DMS79 (cell line): ENCODE results near the gene CDH23.

Source experiments
- DNase-seq: peaks from one replicate; lab custom pipeline; 2025; lab: John Stamatoyannopoulos, UW

CDH23 gene

DNA sequence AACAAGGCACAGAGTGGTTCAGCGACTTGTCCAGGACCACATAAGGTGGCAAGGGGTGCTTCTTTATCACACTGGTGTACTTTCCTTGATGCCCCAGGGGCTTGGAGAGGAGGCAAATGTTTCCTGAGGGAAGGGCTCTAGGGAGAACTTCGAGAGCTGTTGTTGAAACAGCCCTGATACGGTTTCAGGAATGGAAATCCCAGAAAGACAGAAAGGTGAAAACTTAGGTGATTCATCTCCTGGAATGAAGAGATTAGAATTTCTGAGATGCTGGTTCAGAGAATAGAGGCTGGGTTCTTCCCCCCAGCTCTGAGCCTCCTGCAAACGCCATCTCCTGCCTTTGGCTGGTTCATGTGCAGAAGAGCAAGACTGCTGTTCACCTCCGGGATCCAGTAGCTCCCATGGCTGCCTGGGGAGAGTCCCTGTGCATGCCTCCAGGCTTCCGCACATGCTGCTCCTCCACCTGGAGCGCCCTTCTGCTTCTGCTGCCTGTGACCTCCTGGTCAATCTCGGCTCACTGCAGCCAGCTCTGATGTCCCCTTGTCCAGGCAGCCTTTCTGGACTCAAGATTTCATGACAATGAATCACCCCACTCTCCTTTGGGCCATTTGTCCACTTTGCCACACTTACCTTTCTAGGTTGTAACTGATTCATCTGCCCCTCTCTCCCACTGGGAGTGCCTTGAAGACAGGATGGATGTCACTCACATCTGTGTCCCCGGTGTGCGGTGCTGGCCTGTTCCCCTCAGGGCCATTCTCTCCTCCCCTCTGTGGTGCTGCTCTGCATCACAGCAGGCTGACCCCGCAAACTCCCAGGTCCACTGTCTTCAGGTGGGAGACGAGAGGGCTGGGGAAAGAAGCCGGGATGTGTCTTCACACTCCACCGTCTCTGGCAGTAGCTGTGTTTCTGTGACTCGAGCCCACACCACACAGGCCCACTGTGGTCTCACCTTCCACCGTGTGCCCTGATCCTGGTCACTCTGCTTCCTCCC, 3.6 kb upstream of the CDH23 start:
- DNase-seq: no peak

DNA sequence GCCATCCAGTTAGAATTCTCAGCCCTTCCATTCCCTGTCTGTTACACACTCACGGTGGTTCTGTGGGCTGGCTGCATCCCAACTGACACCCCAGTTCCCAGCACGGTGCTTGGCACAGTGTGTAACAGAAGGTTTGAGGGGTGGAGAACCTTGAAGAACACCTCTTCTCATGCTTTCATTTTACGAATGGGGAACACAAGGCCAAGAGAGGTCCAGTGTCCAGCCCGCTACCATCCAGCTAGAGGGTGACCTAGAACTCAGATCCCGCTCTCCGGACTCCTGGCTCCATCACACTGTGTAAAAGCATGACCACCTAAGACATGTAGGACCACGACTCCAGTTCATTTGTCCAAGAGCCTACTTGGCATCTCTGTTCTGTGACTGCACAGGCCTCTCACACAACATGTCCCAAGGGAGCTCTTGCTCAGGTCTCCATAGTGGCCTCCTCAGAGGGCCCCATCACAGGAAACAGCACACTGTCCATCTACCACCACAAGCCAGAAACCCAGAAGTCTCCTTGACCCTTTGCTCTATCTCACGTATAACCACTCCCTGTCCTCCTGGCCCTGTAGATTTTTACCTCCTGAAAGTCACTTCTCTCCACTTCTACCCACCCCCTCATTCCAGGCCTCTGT, 2.8 kb upstream of the CDH23 start:
- DNase-seq: no peak

DNA sequence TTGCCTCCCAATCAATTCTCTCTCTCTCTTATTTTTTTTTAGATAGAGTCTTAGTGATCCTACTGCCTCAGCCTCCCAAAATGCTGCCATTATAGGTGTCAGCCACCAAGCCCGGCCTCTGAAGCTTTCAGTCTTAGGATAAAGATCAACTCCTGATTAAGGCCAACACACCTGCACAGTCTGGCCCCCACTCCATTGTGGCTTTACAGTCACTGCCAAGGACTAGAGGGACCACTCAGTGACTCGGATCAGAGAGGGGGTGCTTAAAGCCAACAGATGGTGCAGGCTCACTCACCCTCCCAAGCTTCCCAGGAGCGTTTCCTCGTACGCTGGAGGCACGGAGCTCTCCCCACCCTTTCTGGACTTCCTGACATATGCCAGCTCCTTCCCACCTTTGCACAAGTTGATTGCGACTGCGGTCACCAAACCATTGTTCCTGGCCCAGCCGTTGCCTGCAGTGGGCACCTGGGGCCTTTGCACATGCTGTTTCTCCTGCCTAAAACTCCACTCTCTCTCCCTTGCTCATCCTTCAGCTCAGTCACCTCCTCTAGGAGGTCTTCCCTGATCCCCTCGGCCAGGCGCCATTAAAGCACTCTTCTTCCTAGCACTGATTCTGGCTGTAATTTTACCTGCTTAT, 1.7 kb upstream of the CDH23 start:
- no peak for DNase-seq

DNA sequence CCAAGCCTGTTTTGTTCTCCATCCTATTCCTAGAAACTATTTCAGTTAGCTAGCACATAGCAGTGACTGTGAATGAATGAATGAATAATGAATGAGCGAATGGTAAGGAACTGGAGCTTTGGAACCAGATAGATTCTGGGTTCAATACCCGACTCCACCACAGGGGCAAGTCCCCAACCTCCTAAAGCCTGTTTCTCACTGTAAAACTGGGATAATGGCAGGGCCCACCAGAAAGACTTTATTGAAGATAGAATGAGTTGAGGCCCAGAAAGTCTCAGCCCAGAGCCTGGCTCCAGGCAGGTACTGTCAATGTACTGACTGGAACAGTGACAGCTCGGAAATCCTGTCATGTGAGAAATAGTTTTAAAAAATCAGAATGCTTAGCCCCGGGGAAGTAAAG, 1.1 kb upstream of the CDH23 start:
- no peak for DNase-seq

DNA sequence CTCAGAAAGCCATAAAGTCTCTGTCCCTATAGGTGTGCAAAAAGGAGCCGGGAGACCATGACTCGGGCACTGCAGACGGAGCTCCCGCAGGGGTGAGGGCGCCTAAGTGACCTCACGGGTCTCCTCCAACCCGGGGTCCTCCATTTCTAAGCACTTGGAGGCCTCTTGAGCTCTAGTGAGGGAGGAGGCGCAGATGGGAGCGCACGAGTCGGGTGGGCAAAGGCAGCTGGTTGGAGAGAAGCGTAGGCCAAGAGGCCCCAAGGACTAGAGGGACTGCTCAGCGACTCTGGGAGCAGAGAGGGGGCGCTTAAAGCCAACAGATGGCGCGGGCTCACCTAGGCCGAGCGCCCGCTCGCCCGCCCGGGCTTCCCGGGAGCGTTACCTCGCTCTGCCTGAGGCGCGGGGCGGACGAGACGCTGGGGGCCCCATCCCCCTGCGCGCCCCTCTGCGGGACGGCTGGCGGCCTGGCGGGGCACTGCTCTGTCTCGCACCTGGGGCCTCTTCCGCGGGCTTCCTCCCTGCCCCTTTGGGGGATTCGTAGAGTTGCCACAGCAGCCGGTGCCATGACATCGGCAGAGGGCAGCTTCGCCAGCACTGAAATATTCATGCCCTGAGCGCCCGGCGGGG, 523 bp upstream of the CDH23 start:
- DNase-seq: peak; percentile 58

DNA sequence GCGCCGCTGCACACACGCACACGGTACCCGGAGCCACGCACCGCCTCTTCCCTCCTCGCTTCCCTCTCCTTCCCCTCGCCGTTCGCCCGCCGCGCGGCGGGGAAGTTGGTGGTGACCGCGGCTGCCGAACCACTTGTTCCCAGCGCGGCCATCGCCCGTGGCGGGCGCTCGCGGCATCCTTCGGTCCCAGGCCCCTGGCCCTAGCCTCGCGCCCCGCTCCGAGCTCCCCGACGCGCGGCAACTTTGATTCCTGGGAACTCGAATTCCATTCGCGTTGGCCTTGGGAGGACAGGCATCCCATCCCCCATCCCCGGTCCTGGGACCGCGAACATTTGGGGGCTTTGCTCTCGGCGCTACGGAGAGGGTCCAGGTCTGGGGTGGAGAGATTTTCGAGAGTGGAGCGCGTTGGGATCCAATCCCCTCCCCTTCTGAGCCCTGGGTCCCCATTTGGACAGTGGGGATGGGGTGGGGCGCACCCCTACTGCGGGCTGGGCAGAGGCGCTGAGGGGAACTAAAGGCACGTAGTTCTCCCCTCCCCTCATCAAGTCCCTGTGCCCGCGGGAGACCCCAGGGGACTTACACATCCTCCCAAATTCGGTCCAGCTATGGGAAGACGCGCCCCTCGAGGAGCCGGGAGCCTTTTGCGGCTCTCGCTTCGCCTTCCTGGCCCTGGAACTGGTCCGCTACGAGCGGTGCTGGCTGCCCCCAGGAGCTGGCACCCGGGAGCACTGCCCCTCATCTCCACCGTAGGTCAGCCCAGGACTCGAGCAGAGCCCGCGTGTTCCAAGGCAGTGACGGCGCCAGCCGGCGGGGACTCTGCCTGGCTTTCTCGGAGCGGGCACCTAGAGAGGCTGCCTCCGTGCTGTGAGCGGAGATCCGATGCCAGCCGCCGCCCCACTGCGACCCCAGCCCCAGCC, 834 bp downstream of the CDH23 start:
- DNase-seq: no peak

DNA sequence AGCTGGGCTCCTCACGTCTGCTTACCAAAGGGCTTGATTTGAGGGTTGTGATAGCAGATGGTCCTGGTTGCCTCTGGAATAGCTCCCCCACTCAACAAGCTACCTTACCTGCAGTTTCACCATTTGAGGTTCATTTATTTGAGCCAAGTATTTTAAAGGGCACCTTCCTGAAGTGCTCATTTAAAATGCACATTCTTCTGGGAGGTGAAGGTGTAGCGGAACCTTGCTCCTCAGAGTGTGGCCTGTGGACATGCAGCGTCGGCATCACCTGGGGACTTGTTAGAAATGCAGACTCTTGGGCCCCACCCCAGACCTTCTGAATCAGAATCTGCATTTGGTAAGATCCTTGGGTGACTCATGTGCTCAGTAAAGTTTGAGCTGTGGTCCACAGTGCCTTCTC, 2.3 kb downstream of the CDH23 start:
- DNase-seq: no peak

DNA sequence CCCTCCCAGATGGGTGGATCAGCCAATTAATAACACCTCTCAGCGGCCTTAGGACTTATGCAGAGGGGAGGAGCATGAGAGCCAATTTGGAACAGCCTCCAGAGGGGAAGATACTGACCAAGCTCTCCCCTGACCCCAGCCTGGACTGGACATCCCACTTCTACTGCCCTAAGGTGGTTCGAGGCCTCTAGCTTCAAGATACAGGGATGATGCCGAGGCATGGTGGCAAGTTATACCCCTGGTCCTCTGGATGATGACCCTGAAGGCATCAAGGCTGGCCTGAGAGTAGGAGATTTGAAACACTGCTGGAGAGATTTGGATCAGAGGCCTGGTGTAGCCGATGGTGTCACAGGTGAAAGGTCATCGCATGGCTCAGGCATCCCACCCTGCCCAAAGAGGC, 3.2 kb downstream of the CDH23 start:
- no peak for DNase-seq

DNA sequence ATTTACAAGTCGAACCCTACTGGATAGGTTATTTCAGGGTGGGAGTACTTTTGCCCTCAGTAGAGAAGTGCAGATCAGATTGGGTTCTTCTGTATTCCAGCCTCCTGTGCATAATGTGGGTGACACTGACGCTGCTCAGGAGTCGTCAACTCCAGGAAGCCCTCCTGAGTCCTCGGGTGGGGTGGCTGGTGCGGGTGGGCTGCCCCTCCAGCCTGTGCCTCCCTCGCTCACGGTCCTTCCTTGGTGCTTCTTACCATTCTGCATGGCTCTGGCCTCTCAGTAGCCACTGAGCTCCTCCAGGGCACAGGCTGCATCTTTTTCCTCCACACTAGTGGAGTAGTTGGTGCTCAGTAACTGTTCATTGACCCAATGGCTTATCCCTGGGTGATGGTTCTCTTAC, 4.3 kb downstream of the CDH23 start:
- DNase-seq: no peak

DNA sequence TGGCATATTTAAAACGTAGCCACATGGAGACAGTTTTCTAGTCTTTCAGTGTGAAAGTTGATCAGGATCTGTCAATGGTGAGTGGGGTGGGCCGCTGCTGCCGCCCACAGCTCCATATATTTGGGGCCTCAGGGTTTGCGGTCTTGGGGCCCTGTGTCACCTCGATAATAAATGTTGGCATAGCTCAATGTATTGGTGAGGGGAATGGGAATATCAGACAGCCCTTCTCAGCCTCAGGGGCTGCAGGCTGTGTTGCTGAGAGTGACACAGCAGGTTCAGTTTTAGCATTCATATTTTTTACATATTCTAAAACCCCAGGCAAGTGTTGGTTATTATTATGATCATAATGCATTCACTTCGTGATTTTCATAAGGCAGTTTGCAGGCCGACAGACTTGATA, 5.3 kb downstream of the CDH23 start:
- no peak for DNase-seq

DNA sequence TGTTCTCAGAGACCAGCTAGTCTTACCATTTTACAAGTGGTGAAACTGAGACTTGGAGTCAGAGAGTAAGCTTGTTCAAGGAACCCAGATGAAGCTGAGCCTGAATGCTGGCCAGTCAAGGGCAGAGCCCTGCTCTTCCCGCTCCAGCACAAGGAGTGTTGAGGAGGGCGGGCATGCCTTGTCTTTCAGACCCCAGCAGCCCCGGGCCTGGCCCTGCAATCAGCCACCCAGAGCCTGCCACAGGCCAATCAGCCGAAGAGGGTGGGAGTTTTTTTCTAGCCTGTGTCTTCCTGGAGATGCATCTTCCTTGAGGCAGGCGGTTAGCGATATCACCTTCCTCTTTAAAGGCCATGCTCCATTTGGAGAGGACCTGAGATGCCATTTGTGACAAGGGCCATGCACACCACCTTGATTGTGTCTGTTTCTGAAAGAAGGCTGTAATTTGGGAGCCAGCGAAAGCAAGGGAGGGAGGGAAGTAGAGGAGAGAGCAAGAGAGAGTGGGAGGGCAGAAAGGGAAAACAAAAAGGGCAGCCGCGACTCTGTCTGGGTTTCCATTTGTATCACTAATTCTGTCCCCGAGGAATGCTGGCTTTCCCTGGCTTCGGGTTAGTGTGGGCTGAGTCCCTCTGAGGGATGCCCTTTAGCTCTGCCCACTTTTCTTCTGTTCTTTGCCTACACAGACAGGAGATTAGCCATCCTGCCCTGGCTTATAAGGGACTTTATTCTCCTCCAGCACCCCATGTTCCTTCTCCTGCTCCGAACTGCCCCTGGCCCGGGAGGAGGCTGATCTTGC, 8.0 kb downstream of the CDH23 start:
- no peak for DNase-seq

DNA sequence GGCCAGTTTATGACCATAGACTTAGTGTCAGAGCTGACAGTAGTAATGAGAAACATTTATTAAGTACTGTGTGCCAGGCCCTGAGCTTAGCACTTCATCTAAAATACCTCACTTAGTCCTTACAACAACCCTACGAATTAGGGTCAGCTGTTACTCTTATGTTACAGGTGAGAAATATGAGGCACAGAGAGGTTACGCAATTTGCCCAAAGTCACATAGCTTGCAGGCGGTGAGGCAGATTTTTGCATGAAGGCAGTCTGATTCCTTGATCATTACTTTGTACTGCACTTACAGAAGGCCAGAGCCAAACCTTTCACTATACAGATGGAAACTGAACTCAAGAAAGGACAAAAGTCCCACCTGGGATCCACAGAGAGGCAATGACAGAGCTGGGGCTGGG, 10.2 kb downstream of the CDH23 start:
- no peak for DNase-seq

DNA sequence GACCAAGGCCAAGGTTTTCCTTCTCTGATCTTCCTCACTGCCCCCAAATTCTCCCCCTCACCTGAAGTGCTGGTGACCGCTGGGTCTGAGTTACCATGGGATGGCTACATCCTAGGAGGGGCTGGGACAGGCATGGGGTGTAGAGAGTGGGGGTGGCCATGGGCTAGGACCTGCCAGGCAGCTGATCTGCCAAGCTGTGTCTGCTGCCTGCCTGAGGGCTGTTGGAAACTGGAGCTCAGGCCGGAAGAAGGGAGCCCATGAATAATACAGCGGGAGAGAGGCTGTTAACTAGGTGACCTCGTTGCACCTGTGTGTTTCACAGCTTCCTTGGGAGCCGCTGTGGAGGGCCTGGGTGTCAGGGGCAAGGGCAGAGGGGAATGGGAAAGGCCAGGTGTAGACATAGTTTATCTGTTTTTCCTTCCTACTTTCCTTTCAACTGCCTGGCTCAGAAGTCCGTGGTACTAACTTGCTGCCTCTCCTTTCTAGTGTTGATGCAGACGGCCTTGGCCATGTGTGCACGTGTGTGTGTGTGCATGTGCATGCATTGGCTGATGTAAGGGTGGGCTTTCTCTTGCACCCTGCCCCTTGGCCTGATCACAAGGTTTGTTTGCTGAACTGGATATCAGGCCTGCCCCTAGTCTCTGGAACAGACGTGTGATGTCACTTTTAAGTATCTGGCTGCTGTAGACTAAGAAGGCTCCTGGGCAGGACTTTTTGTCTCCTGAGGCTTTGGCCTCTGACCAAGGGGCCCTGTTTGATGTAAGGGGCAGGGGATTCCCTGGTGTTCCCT, 11.9 kb downstream of the CDH23 start:
- no peak for DNase-seq

DNA sequence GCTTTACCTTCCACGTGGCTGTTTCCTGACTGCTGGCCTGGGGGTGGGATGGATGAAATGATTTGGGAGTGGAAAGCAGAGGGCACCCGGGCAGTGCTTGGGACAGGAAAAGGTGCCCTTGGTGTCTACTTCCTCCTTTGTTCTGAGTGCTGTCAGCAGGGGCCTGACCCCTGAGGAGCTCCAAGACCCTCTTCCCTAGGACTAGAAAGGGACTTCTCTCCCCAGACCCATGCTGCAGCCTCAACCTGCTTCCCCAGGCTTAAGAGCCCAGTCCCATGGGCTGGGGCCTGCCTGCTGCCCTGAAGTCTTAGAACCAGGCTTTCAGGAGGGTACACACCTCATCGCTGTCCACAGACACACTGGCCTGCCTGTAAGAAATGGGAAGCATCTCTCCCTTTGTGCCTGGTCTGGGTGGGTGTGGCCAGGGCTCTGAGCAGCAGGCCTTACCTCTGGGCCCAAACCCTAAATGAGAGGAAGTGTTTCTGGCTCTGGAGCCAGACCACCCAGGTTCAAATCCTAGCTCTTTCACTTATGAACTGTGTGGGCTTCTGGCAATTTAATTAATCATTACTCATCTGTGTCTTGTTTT, 12.9 kb downstream of the CDH23 start:
- no peak for DNase-seq

DNA sequence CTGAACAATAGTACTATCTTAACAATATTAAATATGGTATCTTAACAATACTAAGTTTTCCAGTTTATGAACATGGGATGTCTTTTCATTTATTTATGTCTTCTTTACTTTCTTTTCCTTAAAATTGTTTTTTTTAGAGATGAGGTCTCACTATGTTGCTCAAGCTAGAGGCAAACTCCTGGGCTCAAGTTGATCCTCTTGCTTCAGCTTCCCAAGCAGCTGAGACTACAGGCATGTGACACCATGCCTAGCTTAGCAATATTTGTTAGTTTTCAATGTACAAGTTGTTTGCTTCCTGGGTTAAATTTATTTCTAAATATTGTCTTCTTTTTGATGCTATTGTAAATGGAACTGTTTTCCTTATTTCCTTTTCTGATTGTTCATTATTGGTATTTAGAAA, 16.9 kb downstream of the CDH23 start:
- DNase-seq: no peak

DNA sequence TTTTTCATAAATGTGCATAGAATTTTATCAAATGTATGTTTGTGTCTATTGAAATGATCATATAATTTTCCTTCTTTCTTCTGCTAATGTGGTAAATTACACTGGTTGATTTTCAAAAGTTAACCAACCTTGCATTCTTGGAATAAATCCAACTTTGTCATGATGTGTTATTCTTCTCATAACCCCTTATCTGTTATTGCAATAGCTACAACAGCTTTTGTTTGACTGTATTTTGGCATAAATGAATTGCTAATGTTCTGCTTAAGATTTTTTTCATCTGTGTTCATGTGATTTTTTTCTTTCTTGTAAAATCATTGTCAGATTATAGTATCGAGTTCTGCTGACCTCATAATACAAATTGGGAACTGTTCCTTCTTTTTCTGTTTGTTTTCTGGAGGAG, 17.6 kb downstream of the CDH23 start:
- DNase-seq: no peak

DNA sequence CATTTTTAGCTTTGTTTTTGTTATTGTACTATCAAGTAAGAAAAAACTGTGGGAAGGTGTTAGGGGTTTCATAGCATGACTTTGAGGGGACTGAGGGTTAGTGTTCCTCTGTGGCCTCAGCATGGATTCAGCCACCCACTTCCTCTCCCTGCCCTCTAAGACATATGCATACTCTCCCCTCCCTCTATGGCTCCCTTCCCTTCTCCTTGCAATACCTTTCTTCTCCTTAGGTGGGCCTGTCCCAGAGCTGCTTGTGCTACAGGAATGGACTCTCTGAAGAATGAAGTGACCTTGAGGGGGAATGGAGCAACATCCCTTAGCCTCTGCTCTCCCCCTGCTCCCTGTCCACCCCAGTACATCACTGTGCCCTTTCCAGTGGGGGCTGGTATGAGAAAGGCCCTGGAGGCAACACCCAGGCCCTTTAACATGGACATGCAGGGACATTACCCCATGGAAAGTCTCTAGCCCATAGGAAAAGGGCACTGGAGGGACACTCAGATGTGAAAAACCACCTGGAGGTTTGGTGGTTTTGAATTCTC, 22.4 kb downstream of the CDH23 start:
- DNase-seq: no peak

DNA sequence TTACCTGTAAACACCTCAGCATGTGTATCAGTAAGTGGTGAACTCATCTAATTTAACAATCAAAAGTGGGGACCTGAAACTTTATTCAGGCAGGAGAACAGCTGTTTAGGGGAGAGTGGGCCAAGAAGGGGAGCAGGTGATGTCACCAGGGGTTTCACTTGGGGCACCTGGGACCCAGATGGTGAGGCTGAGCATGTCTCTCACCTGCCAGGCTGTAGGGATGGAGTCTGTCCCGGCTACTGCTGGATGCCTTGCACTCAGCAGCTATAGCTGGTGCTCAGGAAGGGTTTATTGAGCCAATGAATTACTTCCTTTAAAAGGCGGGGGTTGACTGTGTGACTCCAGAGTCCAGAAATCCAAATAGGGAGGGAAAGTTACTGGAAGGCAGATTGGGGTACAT, 23.0 kb downstream of the CDH23 start:
- no peak for DNase-seq

DNA sequence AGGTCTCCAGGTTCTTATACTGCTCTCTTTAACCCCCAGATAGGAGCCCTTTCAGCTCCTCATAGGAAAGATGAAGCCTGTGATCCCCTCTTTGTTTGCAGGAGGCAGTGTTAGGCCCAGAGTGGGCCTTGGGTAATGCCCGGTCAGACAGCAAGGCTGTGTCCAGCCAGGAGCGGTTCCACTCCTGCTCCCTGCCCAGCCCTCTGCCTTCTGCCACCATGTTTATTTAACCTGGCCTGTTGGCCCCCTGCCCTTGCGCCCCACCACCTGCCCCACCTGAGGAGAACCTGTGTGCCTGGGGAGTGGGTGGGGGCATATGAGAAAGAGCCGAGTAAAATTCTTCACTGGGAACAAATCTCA, 24.3 kb downstream of the CDH23 start:
- no peak for DNase-seq
